Activated T-cell treated with anti-CD3 and anti-CD28 coated beads, Interleukin-2, amount 50 U/mL, for 48 hours (primary cell): Measurements from ENCODE around the gene ZFYVE28.
"Not testable (repeated sequence)": the region's sequence is repeated elsewhere in the genome, so short reads cannot be mapped to it uniquely, and the experiment has no call there.

Experiments
- DNase-seq, 2 experiments: peaks; one replicate each; pipeline ENCODE4 v3.0.0-alpha.2; 2020

Gene ZFYVE28

GRCh38 chr4:2243681-2244380 lies 174.6 kb downstream of the ZFYVE28 start:
- DNase-seq = peak; percentile 27 to 37

- peak; percentile 100 for DNase-seq
Observed at GRCh38 chr4:2241410-2242353, 176.8 kb downstream of the ZFYVE28 start, which contains the start of the genes HAUS3 and POLN. Gene HAUS3 (minus strand): TSS chr4:2242121. CDS start chr4:2240946, 1,175 bp downstream. Gene POLN (minus strand): TSS chr4:2242121. CDS start chr4:2229231, 12,890 bp downstream.

GRCh38 chr4:2241003-2241402 lies 177.4 kb downstream of the ZFYVE28 start:
- DNase-seq = no peak

GRCh38 chr4:2236944-2237666 lies 181.3 kb downstream of the ZFYVE28 start:
- DNase-seq = no peak

GRCh38 chr4:2231082-2231481 lies 187.4 kb downstream of the ZFYVE28 start:
- DNase-seq = no peak

GRCh38 chr4:2226261-2226660 lies 192.2 kb downstream of the ZFYVE28 start:
- no peak for DNase-seq

GRCh38 chr4:2222838-2223237 lies 195.6 kb downstream of the ZFYVE28 start:
- no peak for DNase-seq

- DNase-seq = not testable (repeated sequence)
Observed at GRCh38 chr4:2221378-2221777, 197.1 kb downstream of the ZFYVE28 start.

- DNase-seq = peak; percentile 85
Observed at GRCh38 chr4:2220016-2220630, 198.3 kb downstream of the ZFYVE28 start.
